CD4-positive, alpha-beta T cell treated with Interleukin-2 at 100 ng/mL for 4 hours (primary cell): ENCODE data around the gene PRKCE.
"Not testable (repeated sequence)": the region's sequence is repeated elsewhere in the genome, so short reads cannot be mapped to it uniquely, and the experiment has no call there.

Source experiments
- DNase-seq: peaks from one replicate; pipeline ENCODE4 v3.0.0-alpha.2; 2020; ENCODE audit warnings: low spot score

PRKCE gene

GRCh38 chr2:45837812-45838341, 186.4 kb downstream of the PRKCE start:
- no peak for DNase-seq

- DNase-seq: no peak
Observed at GRCh38 chr2:45839508-45840251, 188.2 kb downstream of the PRKCE start.

- DNase-seq: no peak
Observed at GRCh38 chr2:45840481-45840880, 189.0 kb downstream of the PRKCE start.

GRCh38 chr2:45841752-45842407, 190.4 kb downstream of the PRKCE start:
- no peak for DNase-seq

GRCh38 chr2:45843136-45843535, 191.7 kb downstream of the PRKCE start:
- DNase-seq: no peak

- DNase-seq: no peak
Observed at GRCh38 chr2:45844796-45845457, 193.5 kb downstream of the PRKCE start.

GRCh38 chr2:45845566-45845965, 194.1 kb downstream of the PRKCE start:
- DNase-seq: no peak

- DNase-seq: no peak
Observed at GRCh38 chr2:45849491-45850283, 198.2 kb downstream of the PRKCE start.

GRCh38 chr2:45850558-45850957, 199.1 kb downstream of the PRKCE start:
- DNase-seq: no peak

- no peak for DNase-seq
Observed at GRCh38 chr2:45851111-45851510, 199.6 kb downstream of the PRKCE start.

GRCh38 chr2:45851576-45852304, 200.3 kb downstream of the PRKCE start:
- DNase-seq: no peak

- no peak for DNase-seq
Observed at GRCh38 chr2:45852450-45853150, 201.1 kb downstream of the PRKCE start.

GRCh38 chr2:45855374-45855773, 203.9 kb downstream of the PRKCE start:
- DNase-seq: no peak

GRCh38 chr2:45856391-45857274, 205.2 kb downstream of the PRKCE start:
- no peak for DNase-seq

- no peak for DNase-seq
Observed at GRCh38 chr2:45857275-45857609, 205.8 kb downstream of the PRKCE start.

GRCh38 chr2:45857867-45858520, 206.5 kb downstream of the PRKCE start:
- DNase-seq: no peak

- not testable (repeated sequence) for DNase-seq
Observed at GRCh38 chr2:45858872-45859271, 207.4 kb downstream of the PRKCE start.

GRCh38 chr2:45859682-45860081, 208.2 kb downstream of the PRKCE start:
- no peak for DNase-seq
